H1 (cell line): ENCODE data around the gene ASF1B. TPM values are rescaled to one million over a fixed set of nuclear protein-coding genes. Genes with fewer than 3 reads are reported as not detected.

Source experiments
- CHD2 ChIP-seq: IDR thresholded peaks from 2 replicates; pipeline ENCODE4 v1.6.1; 2012; ENCODE audit warnings: low read length, improper control_type of control experiment
- CTBP2 ChIP-seq: IDR thresholded peaks from 2 replicates; pipeline ENCODE4 v1.7.0; 2011; ENCODE audit warnings: borderline replicate concordance, mild to moderate bottlenecking, moderate library complexity, mixed read lengths, low read length; ENCODE audit not compliant: insufficient read depth, insufficient read length
- KDM4A ChIP-seq: IDR thresholded peaks from one replicate; pipeline ENCODE4 v1.7.1; 2012; ENCODE audit warnings: low read depth, mild to moderate bottlenecking, moderate library complexity, low read length, inconsistent platforms; ENCODE audit not compliant: severe bottlenecking
- polyA plus RNA-seq, 7 experiments: library from polyadenylated mRNA; depleted of rRNA in 3 of 7; stranded (reverse) in 5 of 7; unstranded in 2 of 7; fragments of >200 nt in 5 of 7; fragments of 200-250 nt in 2 of 7; gene quantifications; 1 replicate in 5 of 7; 2 replicates in 1 of 7; 4 replicates in 1 of 7; pipeline versions ENCODE4 v1.2.1 to v1.2.3, GENCODE V29; 2011 to 2013; ENCODE audit warnings: missing spikeins in 2 of 7, mixed read lengths in 2 of 7
- total RNA-seq: library from RNA; stranded (reverse); fragmentation: NEBNext Ultra II Directional; extraction: Animal tissue kit (Norgen Biotek cat#: 25700); gene quantifications from 2 replicates; pipeline ENCODE4 v1.2.1, GENCODE V29; 2021
- TF ChIP-seq, protein P1 (sequence below): IDR thresholded peaks from 2 replicates; pipeline ENCODE4 v1.6.1; 2012; ENCODE audit warnings: inconsistent platforms

The ASF1B gene
- total and polyA plus RNA-seq, 2 of the 8 experiments (the other 6 are each of a cell fraction or from before 2014, with no cell fraction given): 32.6 to 59.2 TPM

- TF ChIP-seq CHD2 (no peak), KDM4A (peak; percentile 13), CTBP2 (no peak)
- TF ChIP-seq, protein P1, sequence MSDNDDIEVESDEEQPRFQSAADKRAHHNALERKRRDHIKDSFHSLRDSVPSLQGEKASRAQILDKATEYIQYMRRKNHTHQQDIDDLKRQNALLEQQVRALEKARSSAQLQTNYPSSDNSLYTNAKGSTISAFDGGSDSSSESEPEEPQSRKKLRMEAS: no peak
Measured at GRCh38 chr19:14091813-14092462, 44.5 kb downstream of the ASF1B start (continued).
